ENCODE results near the gene HPCAL1. TPM values are rescaled to one million over a fixed set of nuclear protein-coding genes. Genes with fewer than 3 reads are reported as not detected.

The HPCAL1 gene
- total and polyA plus RNA-seq, 10 of the 15 experiments (the other 5 are each of a cell fraction or from before 2014, with no cell fraction given): 0.40 to 12.8 (median 7.9) TPM

DNA sequence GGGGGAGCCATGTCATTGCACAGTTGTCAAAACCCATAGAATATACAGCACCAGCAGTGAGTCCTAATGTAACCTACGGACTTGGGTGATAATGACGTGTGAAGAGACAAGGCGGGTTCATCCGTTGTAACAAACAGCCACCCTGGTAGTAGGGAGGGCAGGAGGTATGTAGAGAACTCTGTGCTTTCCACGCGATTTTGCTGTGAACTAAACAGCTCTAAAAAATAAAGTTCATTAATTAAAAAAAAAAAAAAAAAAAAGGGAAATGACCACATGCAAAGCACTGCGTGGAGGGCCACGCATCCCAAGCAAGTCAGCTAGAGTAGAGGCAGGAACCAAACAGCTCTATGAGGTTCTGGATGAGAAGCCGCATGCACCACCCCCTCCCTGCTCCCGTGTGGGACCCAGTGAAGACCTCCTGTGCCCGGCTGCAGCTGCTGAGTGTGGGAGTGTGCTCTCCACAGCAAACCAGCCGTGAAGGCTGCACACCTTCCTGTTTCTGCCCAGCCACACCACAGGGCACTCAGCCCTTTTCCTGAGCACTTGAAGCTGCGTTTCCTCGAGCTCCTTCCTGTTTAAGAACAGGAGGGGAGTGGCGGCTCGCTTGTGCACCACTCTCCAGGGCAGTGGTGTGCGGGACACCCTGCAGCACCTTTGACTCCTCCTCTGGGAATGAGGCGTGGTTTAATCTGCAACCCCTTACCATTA, 79.8 kb downstream of the HPCAL1 start (continued):
- TF ChIP-seq YBX1 (IDR thresholded peaks at IDR 0.05) (no peak), POLR2AphosphoS2 (IDR thresholded peaks at IDR 0.05; ENCODE audit: low read depth, low read length) (no peak), SIN3A (IDR thresholded peaks at IDR 0.05; ENCODE audit: low read depth, low read length) (no peak), CEBPB (IDR thresholded peaks at IDR 0.05; ENCODE audit: borderline replicate concordance in 1 of 2, low read depth in 2 of 2, low read length in 2 of 2) (no peak), E4F1 (IDR thresholded peaks at IDR 0.05; ENCODE audit: borderline replicate concordance, partially characterized antibody) (no peak), SIX5 (IDR thresholded peaks at IDR 0.05; ENCODE audit: low read depth, low read length, severe bottlenecking) (no peak), ZNF274 (IDR thresholded peaks at IDR 0.05; ENCODE audit: insufficient read depth, insufficient read length) (no peak), EED (IDR thresholded peaks at IDR 0.05; ENCODE audit: low read depth) (peak; percentile 72), SMAD1 (IDR thresholded peaks at IDR 0.05; ENCODE audit: low read depth, partially characterized antibody) (no peak), ETV6 (conservative IDR thresholded peaks at IDR 0.05 in 1 of 2, IDR thresholded peaks at IDR 0.05 in 1 of 2; ENCODE audit: borderline replicate concordance in 1 of 2, low read depth in 1 of 2) (peak in 1 of 2 experiments; percentile 76; a peak in 2 of 4 replicates), POLR2AphosphoS5 (IDR thresholded peaks at IDR 0.05; ENCODE audit: low read length) (no peak), ATF2 (IDR thresholded peaks at IDR 0.05; ENCODE audit: low read length) (no peak), SKIL (IDR thresholded peaks at IDR 0.05; ENCODE audit: low read depth, poor library complexity, severe bottlenecking) (no peak), CREM (IDR thresholded peaks at IDR 0.05; ENCODE audit: low read depth) (no peak), RFX5 (IDR thresholded peaks at IDR 0.05; ENCODE audit: low read depth, low read length) (no peak), GABPA (IDR thresholded peaks at IDR 0.05; ENCODE audit: low read depth) (no peak), GATAD2B (conservative IDR thresholded peaks at IDR 0.05; ENCODE audit: low read depth) (peak; percentile 38), FOS (IDR thresholded peaks at IDR 0.05; ENCODE audit: borderline replicate concordance, extremely low read depth, insufficient read length) (no peak)
- TF ChIP-seq, protein P1, sequence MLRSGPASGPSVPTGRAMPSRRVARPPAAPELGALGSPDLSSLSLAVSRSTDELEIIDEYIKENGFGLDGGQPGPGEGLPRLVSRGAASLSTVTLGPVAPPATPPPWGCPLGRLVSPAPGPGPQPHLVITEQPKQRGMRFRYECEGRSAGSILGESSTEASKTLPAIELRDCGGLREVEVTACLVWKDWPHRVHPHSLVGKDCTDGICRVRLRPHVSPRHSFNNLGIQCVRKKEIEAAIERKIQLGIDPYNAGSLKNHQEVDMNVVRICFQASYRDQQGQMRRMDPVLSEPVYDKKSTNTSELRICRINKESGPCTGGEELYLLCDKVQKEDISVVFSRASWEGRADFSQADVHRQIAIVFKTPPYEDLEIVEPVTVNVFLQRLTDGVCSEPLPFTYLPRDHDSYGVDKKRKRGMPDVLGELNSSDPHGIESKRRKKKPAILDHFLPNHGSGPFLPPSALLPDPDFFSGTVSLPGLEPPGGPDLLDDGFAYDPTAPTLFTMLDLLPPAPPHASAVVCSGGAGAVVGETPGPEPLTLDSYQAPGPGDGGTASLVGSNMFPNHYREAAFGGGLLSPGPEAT (IDR thresholded peaks at IDR 0.05; ENCODE audit: low read depth): 0 out of 2 replicates have a peak, but pooled peaks have one; percentile 33
